Stimulated activated memory B cell treated with anti-CD40 and anti-IgM and Interleukin-4, amounts not matched to agents 10 μg/mL and 1 μg/mL and 100 μg/mL, for 72 hours (primary cell): ENCODE data around the gene NDST3.

ENCODE experiments used
- ATAC-seq: fragments of 150-1000 bp; cut with Tn5 transposase; 2 replicates; pipeline ENCODE4 v1.10.0; 2021
- H3K27ac Mint-ChIP-seq: one replicate; pipeline ENCODE4 v1.8.0; 2022; ENCODE audit warnings: mild to moderate bottlenecking, mixed read lengths
- H3K27me3 Mint-ChIP-seq: one replicate; pipeline ENCODE4 v1.8.0; 2022; ENCODE audit warnings: mixed read lengths
- H3K36me3 Mint-ChIP-seq: one replicate; pipeline ENCODE4 v1.8.0; 2022; ENCODE audit warnings: mixed read lengths
- H3K4me1 Mint-ChIP-seq: one replicate; pipeline ENCODE4 v1.8.0; 2022; ENCODE audit warnings: mixed read lengths
- H3K4me3 Mint-ChIP-seq: one replicate; pipeline ENCODE4 v1.8.0; 2022; ENCODE audit warnings: mild to moderate bottlenecking, moderate library complexity, mixed read lengths
- H3K9me3 Mint-ChIP-seq: one replicate; pipeline ENCODE4 v1.8.0; 2022; ENCODE audit warnings: mixed read lengths

The NDST3 gene

GRCh38 chr4:118034053-118034785 lies at the start of gene NDST3:
Gene NDST3 (plus strand): TSS chr4:118034486. CDS start chr4:118053911, 19,425 bp downstream.
- Mint-ChIP-seq H3K4me3 (no peak within 1 kb of the TSS), H3K9me3 (no peaks in the 10 kb centered on the region), H3K27me3 (peaks cover 33% of the 10 kb centered on the region), H3K36me3 (no peaks in the 10 kb centered on the region), H3K4me1 (no peaks in the 10 kb centered on the region), H3K27ac (no peak within 1 kb of the TSS)
- peak; percentile 31 for ATAC-seq

GRCh38 chr4:117986321-117986720 lies 48.0 kb upstream of the NDST3 start:
- Mint-ChIP-seq H3K9me3 (peaks cover 5% of the 10 kb centered on the region), H3K27ac (no peak overlapping the region), H3K4me1 (no peaks in the 10 kb centered on the region), H3K4me3 (no peak overlapping the region), H3K36me3 (no peaks in the 10 kb centered on the region), H3K27me3 (no peaks in the 10 kb centered on the region)
- no peak for ATAC-seq

DNA sequence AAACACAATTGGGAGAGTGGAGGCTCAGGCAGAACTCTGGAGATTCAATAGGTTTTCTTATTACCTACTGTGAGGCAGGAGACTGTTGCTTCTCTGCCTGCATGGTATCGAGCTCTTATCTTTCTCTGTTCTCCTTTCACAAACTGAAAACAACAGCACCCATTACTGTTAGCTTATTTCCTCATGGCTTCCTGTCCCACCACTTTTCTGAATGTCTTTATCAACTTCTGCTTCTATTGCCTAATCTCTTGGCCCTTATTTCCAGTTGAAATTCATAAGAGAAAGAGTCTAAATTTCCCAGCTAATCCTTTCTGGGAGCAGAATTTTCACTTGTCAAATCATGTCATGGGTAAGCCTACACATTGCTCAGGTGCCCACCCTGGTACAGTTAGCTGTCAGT lies 46.8 kb upstream of the NDST3 start:
- H3K36me3 Mint-ChIP-seq: no peaks in the 10 kb centered on the region
- ATAC-seq: no peak
- H3K27me3 Mint-ChIP-seq: no peaks in the 10 kb centered on the region
- H3K4me1 Mint-ChIP-seq: no peaks in the 10 kb centered on the region
- no peak overlapping the region for H3K4me3 Mint-ChIP-seq
- H3K9me3 Mint-ChIP-seq: peaks cover 7% of the 10 kb centered on the region
- no peak overlapping the region for H3K27ac Mint-ChIP-seq

DNA sequence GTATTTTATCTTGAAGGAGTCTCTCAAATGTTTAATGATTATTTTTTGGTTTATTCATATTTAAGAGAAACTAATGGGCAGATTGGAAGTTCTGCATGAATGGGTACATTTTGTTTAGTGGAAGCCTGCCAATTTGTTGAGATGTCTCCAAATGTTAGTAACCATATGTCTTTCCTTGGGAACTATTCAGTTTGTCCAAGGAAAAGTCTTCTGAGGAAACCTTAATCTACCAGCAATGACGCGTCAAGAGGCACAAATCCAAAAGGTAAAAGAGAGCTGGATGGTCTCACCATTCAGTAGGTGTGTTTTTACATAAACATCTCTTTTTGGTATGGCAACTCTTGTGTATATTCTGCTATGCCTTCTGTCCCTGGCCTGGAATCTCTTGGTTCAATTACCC lies 37.4 kb upstream of the NDST3 start:
- H3K27ac Mint-ChIP-seq: no peak overlapping the region
- no peak overlapping the region for H3K4me3 Mint-ChIP-seq
- no peaks in the 10 kb centered on the region for H3K4me1 Mint-ChIP-seq
- no peaks in the 10 kb centered on the region for H3K27me3 Mint-ChIP-seq
- ATAC-seq: no peak
- H3K36me3 Mint-ChIP-seq: no peaks in the 10 kb centered on the region
- peaks cover 4% of the 10 kb centered on the region for H3K9me3 Mint-ChIP-seq

- Mint-ChIP-seq H3K4me1 (no peaks in the 10 kb centered on the region), H3K9me3 (no peaks in the 10 kb centered on the region), H3K4me3 (no peak overlapping the region), H3K27ac (no peak overlapping the region), H3K27me3 (no peaks in the 10 kb centered on the region), H3K36me3 (no peaks in the 10 kb centered on the region)
- ATAC-seq: no peak
Observed at GRCh38 chr4:118004088-118004487, 30.2 kb upstream of the NDST3 start.

DNA sequence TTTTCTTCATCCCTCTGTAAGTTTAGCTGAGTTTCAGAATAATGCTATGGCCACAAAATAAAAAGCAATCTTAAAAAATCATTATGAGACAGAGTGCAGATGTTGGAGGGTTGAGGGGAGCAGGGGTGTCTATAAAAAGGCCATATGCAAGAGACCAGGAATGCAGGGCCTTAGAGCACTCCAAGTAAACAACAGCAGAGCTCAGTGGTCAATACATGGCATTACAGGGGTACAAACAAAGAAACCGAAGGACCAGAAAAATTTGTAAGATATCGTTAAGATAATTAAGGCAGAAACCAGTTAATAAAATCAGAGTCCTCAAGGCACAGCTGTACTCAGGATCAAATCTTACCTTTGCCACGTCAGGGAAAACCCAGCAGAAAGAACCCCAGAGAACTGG lies 28.4 kb upstream of the NDST3 start:
- Mint-ChIP-seq H3K4me3 (no peak overlapping the region), H3K4me1 (no peaks in the 10 kb centered on the region), H3K27ac (no peak overlapping the region), H3K36me3 (no peaks in the 10 kb centered on the region), H3K9me3 (no peaks in the 10 kb centered on the region), H3K27me3 (no peaks in the 10 kb centered on the region)
- ATAC-seq: peak; percentile 25

GRCh38 chr4:118012142-118012541 lies 22.1 kb upstream of the NDST3 start:
- ATAC-seq: no peak
- Mint-ChIP-seq H3K27ac (no peak overlapping the region), H3K36me3 (no peaks in the 10 kb centered on the region), H3K4me3 (no peak overlapping the region), H3K4me1 (no peaks in the 10 kb centered on the region), H3K9me3 (no peaks in the 10 kb centered on the region), H3K27me3 (no peaks in the 10 kb centered on the region)

GRCh38 chr4:118014831-118015230 lies 19.5 kb upstream of the NDST3 start:
- no peaks in the 10 kb centered on the region for H3K27me3 Mint-ChIP-seq
- no peaks in the 10 kb centered on the region for H3K9me3 Mint-ChIP-seq
- no peak for ATAC-seq

DNA sequence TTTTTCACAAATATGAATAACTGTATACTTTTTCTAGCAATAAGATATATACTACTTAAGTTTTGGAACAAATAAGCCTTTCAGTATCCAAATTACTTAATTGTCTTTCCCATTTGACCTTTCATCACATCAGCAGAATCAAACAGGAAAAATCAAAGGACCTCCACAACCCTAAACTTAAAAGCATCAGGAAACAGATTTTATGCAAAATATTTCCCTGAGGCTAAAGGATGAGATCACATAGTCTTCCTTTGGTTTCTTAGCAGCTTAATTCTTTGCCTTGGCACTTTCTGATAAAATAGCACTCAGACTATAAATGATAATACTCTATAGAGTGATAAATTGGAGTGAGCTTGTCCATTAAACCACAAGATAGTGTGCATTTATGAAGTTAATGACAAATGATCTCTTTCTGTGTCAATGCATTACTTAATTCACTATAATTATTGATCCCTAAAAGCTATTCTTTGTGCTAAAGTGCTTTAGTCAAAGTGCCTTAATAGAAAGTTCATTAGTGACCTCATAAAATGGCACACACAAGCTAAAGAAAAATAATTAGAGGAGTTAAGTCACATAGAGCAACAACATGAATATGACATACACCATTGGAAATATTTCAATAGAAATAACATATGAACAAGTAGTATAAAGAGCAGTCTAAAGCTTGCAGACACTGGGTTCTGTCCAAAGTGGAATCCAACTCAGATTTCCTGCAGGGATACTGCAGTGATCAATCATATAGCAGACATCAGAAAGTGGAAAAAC lies 15.7 kb upstream of the NDST3 start:
- Mint-ChIP-seq H3K27me3 (no peaks in the 10 kb centered on the region), H3K4me3 (no peak overlapping the region), H3K9me3 (no peaks in the 10 kb centered on the region), H3K4me1 (no peaks in the 10 kb centered on the region), H3K36me3 (no peaks in the 10 kb centered on the region), H3K27ac (no peak overlapping the region)
- no peak for ATAC-seq

More at GRCh38 chr4:118014831-118015230, 19.5 kb upstream of the NDST3 start:
- Mint-ChIP-seq H3K36me3 (no peaks in the 10 kb centered on the region), H3K27ac (no peak overlapping the region), H3K4me1 (no peaks in the 10 kb centered on the region), H3K4me3 (no peak overlapping the region)

DNA sequence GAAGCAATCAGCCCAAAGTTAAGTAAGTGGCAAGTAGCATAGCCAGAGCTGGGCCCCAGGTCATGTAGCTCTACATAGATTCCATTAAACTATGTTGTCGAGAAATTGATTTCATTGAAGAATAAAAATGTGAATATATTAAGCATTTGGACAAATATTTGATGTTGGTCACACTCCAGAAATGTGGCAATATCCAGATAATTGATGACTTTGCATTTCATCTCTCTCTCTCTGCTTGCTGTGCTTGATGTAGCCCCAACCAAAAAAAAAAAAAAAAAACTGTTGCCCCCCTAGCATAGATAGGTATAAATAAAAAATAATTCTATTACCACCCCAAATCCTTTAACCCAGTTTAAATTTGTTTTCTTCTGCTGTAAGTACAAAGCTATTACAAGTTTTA lies 7.5 kb upstream of the NDST3 start:
- Mint-ChIP-seq H3K4me3 (no peak overlapping the region), H3K36me3 (no peaks in the 10 kb centered on the region), H3K4me1 (no peaks in the 10 kb centered on the region), H3K9me3 (no peaks in the 10 kb centered on the region), H3K27me3 (peaks cover 11% of the 10 kb centered on the region), H3K27ac (no peak overlapping the region)
- no peak for ATAC-seq

DNA sequence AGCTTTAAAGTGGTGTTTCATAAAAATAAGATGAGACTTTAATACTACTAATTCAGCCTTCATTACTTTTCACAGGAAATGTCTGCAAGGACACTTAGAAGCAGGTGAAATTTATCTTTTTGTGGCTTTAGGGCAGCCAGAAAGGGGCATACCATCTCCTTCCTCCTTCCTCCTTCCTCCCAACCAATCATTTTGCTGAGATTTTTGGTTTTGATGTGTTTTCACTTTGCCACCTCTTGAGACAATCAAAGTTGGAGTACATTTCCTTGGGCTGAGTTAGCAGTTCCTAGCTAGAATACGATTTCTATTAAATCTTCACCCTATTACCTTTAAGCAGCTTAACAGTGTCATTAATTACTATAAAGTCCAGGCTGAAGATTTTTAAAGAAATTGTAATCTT lies 5.1 kb upstream of the NDST3 start:
- no peak for ATAC-seq
- Mint-ChIP-seq H3K36me3 (no peaks in the 10 kb centered on the region), H3K4me3 (no peak overlapping the region), H3K4me1 (no peaks in the 10 kb centered on the region), H3K9me3 (no peaks in the 10 kb centered on the region), H3K27ac (no peak overlapping the region), H3K27me3 (peaks cover 29% of the 10 kb centered on the region)

GRCh38 chr4:118032691-118033090 lies 1.6 kb upstream of the NDST3 start:
- no peaks in the 10 kb centered on the region for H3K4me1 Mint-ChIP-seq
- ATAC-seq: no peak
- no peaks in the 10 kb centered on the region for H3K36me3 Mint-ChIP-seq
- H3K27me3 Mint-ChIP-seq: peaks cover 33% of the 10 kb centered on the region
- H3K4me3 Mint-ChIP-seq: no peak overlapping the region
- H3K27ac Mint-ChIP-seq: no peak overlapping the region
- H3K9me3 Mint-ChIP-seq: no peaks in the 10 kb centered on the region

DNA sequence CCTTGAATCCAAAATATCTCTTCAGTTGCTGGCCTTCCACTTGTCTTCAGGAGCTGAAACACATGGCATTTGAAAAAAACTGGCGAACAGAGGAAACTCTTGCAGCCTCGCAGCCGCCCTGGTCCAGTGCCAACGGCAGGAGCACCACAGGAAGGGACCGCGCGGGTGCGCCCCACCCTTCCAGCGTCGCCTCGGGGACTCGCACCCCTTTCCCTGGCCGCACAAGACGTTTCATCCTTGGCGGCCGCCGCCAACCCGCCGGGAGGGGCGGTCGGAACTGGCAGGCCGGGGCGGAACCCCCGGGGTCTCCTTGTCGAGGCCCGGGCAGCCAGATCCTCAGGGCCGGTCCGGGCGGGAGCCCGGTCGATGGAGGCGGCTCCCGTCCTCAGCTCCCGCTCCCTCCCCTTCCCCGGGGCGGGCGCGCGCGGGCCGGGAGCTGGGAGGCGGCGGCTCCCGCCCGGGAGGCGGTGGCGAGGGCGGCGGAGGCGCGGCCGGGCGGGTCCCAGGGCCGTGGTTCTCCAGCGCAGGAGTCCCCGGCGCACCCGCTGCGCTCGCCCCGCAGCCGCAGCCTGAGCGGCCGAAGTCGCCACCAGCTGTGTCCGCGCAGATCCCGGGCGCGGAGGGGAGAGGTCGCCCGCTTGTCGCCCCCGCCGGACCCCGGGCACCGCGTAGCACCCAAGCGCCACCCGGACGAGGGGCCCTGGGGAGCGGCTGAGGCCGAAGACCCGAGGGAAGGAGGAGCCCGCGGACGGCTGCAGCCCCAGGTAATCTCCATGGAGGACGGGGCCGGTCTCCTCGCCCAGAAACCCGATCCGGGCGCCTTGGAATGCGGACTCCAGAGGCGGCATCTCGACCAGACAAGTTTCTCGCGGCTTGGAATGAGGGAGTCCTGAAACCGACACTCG lies 886 bp upstream of the NDST3 start:
- ATAC-seq: peak; percentile 39
- H3K36me3 Mint-ChIP-seq: no peaks in the 10 kb centered on the region
- no peak overlapping the region for H3K4me3 Mint-ChIP-seq
- H3K9me3 Mint-ChIP-seq: no peaks in the 10 kb centered on the region
- no peak overlapping the region for H3K27ac Mint-ChIP-seq
- H3K27me3 Mint-ChIP-seq: peaks cover 33% of the 10 kb centered on the region
- no peaks in the 10 kb centered on the region for H3K4me1 Mint-ChIP-seq

- peaks cover 2% of the 10 kb centered on the region for H3K9me3 Mint-ChIP-seq
- H3K36me3 Mint-ChIP-seq: no peaks in the 10 kb centered on the region
- no peak overlapping the region for H3K4me3 Mint-ChIP-seq
- ATAC-seq: no peak
- peaks cover 33% of the 10 kb centered on the region for H3K27me3 Mint-ChIP-seq
- H3K4me1 Mint-ChIP-seq: no peaks in the 10 kb centered on the region
- no peak overlapping the region for H3K27ac Mint-ChIP-seq
Observed at GRCh38 chr4:118035309-118035708, 1.0 kb downstream of the NDST3 start.

- Mint-ChIP-seq H3K9me3 (peaks cover 2% of the 10 kb centered on the region), H3K4me1 (no peaks in the 10 kb centered on the region), H3K36me3 (no peaks in the 10 kb centered on the region), H3K27ac (no peak overlapping the region), H3K27me3 (peaks cover 26% of the 10 kb centered on the region), H3K4me3 (no peak overlapping the region)
- no peak for ATAC-seq
Observed at GRCh38 chr4:118036336-118036735, 2.0 kb downstream of the NDST3 start.
